OCI-LY1 (cell line): Measurements from ENCODE around the gene EMSY.

Source experiments
- H2AFZ ChIP-seq: fragments of 200-600 bp; sonication (generic), shearing (Covaris generic); 2 replicates; pipeline ENCODE4 v1.6.0; 2014; ENCODE audit warnings: antibody characterized with exemption, mild to moderate bottlenecking, low read length
- H3F3A ChIP-seq: fragments of 200-600 bp; sonication (generic), shearing (Covaris generic); 2 replicates; pipeline ENCODE4 v1.6.0; 2014; ENCODE audit warnings: mild to moderate bottlenecking, antibody characterized with exemption, low read length, moderate library complexity; ENCODE audit not compliant: insufficient read depth
- H3K27ac ChIP-seq: fragments of 200-600 bp; sonication (generic); 2 replicates; pipeline ENCODE4 v1.5.1; 2014; ENCODE audit warnings: low read length, mixed run types, mild to moderate bottlenecking, low read depth; ENCODE audit not compliant: poor library complexity, severe bottlenecking
- H3K27me3 ChIP-seq: fragments of 200-600 bp; sonication (generic); 2 replicates; pipeline ENCODE4 v1.6.0; 2014; ENCODE audit warnings: antibody characterized with exemption, mild to moderate bottlenecking, low read length, moderate library complexity; ENCODE audit not compliant: insufficient read depth
- H3K36me3 ChIP-seq: fragments of 200-600 bp; sonication (generic); 2 replicates; pipeline ENCODE4 v1.6.1; 2014; ENCODE audit warnings: mild to moderate bottlenecking, antibody characterized with exemption, low read length, moderate library complexity, mixed read lengths; ENCODE audit not compliant: insufficient read depth
- H3K4me1 ChIP-seq: fragments of 200-600 bp; sonication (generic); 2 replicates; pipeline ENCODE4 v1.5.1; 2014; ENCODE audit warnings: mild to moderate bottlenecking, low read length, moderate library complexity; ENCODE audit not compliant: insufficient read depth, severe bottlenecking
- H3K4me2 ChIP-seq: fragments of 200-600 bp; sonication (generic), shearing (Covaris generic); 2 replicates; pipeline ENCODE4 v1.6.1; 2014; ENCODE audit warnings: low read length
- H3K4me3 ChIP-seq: fragments of 200-600 bp; sonication (generic); 2 replicates; pipeline ENCODE4 v1.5.1; 2014; ENCODE audit warnings: low read length, low read depth, mild to moderate bottlenecking, mixed read lengths; ENCODE audit not compliant: poor library complexity, severe bottlenecking
- H3K79me2 ChIP-seq: fragments of 200-600 bp; shearing (Covaris generic); 2 replicates; pipeline ENCODE4 v1.6.1; 2016; ENCODE audit warnings: mixed run types, low read length, mixed read lengths; ENCODE audit not compliant: insufficient read depth
- H3K9ac ChIP-seq: fragments of 200-600 bp; sonication (generic), shearing (Covaris generic); 2 replicates; pipeline ENCODE4 v1.6.1; 2014; ENCODE audit warnings: mild to moderate bottlenecking, low read length, mixed read lengths
- H3K9me2 ChIP-seq: fragments of 200-600 bp; sonication (generic), shearing (Covaris generic); 2 replicates; pipeline ENCODE4 v1.6.1; 2014; ENCODE audit warnings: low read depth, mild to moderate bottlenecking, low read length, mixed read lengths
- H3K9me3 ChIP-seq: fragments of 200-600 bp; shearing (Covaris generic); 2 replicates; pipeline ENCODE4 v1.6.1; 2014; ENCODE audit warnings: low read length, mixed read lengths
- H4K20me1 ChIP-seq: fragments of 200-600 bp; sonication (generic), shearing (Covaris generic); 2 replicates; pipeline ENCODE4 v1.6.0; 2016; ENCODE audit warnings: mild to moderate bottlenecking, low read length; ENCODE audit not compliant: insufficient read depth
- CTCF ChIP-seq: fragments of 200-600 bp; sonication (generic), shearing (Covaris generic); IDR thresholded peaks from 2 replicates; pipeline ENCODE4 v1.5.1; 2017; ENCODE audit warnings: mild to moderate bottlenecking, antibody characterized with exemption, low read length, moderate library complexity, mixed read lengths
- EZH2 ChIP-seq: fragments of 200-600 bp; sonication (generic), shearing (Covaris generic); IDR thresholded peaks from 2 replicates; pipeline ENCODE4 v1.8.0; 2017; ENCODE audit warnings: borderline replicate concordance, mixed run types, mild to moderate bottlenecking, antibody characterized with exemption, low read length, moderate library complexity, mixed read lengths

The EMSY gene

DNA sequence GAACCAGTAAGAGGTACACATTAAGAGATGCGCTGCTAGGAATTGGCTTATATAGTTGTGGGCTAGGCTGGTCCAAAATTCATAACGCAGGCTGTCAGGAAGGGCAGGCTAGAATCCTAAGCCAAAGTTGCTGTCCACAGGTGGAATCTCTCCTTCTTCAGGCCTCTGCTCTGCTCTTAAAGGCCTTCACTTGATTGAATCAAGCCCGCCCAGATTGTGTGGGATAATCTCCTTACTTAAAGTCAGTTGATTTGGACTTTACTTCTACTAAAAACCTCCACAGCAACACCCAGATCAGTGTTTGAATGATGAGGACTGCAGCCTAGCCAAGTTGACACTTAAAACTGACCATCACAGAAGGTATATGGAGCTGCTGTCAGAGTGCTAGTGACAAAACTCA lies 156.9 kb downstream of the EMSY start:
- Histone ChIP-seq H3F3A (no peaks in the 10 kb centered on the region), H3K27ac (no peak overlapping the region), H3K4me1 (peaks cover 3% of the 10 kb centered on the region), H4K20me1 (no peaks in the 10 kb centered on the region), H3K9ac (no peak overlapping the region), H3K79me2 (no peaks in the 10 kb centered on the region), H3K9me3 (no peaks in the 10 kb centered on the region), H3K36me3 (no peaks in the 10 kb centered on the region), H2AFZ (no peak overlapping the region), H3K4me2 (no peak overlapping the region), H3K27me3 (no peaks in the 10 kb centered on the region), H3K9me2 (no peaks in the 10 kb centered on the region), H3K4me3 (no peak overlapping the region)
- TF ChIP-seq EZH2 (no peak), CTCF (no peak)

GRCh38 chr11:76602431-76602861 lies 157.6 kb downstream of the EMSY start:
- H3K9me3 ChIP-seq: no peaks in the 10 kb centered on the region

More at GRCh38 chr11:76602431-76602861, 157.6 kb downstream of the EMSY start:
- Histone ChIP-seq H4K20me1 (no peaks in the 10 kb centered on the region), H3K9me2 (no peaks in the 10 kb centered on the region), H3K79me2 (no peaks in the 10 kb centered on the region), H3K4me1 (peaks cover 3% of the 10 kb centered on the region), H3K36me3 (no peaks in the 10 kb centered on the region), H3K4me3 (no peak overlapping the region), H3K27ac (no peak overlapping the region), H3K27me3 (no peaks in the 10 kb centered on the region), H3K9ac (no peak overlapping the region), H3K4me2 (no peak overlapping the region), H2AFZ (no peak overlapping the region), H3F3A (no peaks in the 10 kb centered on the region)
- TF ChIP-seq CTCF (no peak), EZH2 (no peak)
